HPDE6-E6E7 (cell line): ENCODE data around the gene GLB1L2.

Experiments used
- DNase-seq: peaks from one replicate; pipeline ENCODE4 v3.0.0; 2011; ENCODE audit warnings: missing footprints; ENCODE audit errors: extremely low spot score

Gene GLB1L2

DNA sequence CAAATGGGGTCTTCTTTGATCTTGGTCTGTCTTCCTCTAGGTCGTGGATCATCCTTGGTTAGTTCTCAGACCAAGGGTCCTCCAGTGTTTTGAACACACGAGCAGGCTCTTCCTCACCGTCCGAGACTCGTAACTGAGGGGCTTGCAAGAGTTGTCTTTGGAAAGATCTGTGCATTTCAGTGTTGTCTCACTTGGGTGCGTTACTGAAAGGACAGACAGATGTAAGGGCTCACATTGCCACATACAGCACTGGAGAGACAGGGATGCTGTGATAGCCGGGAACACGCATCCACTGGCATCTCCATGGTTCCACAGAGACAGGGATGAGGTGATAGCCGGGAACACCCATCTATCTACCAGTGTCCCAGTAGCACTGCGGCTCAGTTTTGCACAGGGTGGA, 15.7 kb downstream of the GLB1L2 start:
- no peak for DNase-seq

DNA sequence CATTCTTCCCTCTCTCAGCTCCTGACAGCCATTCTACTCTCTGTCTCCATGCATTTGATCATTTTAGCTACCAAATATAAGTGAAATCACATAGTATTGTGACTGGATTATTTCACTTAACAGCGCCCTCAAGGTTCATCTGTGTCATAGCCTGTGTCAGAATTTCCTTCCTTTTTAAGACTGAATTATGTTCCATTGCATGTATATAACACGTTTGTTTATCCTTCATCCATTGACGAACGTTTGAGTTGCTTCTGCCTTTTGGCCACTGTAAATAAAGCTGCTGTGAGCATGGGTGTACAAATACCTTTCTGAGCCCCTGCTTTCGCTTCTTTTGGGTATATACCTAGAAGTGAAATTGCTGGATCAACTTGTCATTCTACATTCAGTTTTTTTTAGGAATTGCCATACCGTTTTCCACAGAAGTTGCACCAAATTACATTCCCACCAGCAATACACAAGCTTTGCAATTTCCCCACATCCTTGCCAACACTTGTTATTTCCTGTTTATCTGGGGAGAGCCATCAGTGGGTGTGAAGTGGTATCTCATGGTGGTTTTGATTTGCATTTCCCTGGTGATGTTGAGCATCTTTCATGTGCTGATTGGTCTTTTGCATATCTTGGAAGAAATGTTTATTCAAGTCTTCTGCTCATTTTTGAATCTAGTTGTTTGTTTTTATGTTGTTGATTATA, 17.5 kb downstream of the GLB1L2 start:
- DNase-seq, result no peak

DNA sequence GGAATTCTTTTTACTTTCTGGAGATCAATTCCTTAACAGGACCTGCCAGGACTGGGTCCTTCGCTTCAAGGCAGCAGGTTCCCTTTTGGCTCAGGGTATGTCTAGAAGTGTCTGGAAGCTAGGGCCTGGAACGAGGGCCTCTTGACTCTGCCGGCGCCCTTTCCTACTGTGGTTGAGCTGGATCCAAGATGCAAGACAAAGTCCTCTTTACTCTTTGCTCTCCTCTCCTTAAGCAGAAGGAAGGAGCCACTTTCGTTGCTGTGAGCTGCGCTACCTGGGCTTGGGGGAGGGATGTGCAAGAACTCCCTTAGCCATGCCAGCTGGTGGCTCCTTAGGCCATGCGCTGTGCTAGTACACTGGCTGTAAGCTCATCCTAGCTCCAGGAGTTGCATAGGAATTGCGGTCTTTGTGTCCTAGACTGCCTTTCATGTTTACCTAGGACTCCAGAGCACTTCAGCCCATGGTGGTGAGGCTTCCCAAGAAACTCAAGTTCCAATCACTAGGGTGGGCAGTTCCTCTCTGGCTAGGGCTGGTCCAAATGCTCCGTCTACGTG, 18.1 kb downstream of the GLB1L2 start:
- DNase-seq, result no peak

DNA sequence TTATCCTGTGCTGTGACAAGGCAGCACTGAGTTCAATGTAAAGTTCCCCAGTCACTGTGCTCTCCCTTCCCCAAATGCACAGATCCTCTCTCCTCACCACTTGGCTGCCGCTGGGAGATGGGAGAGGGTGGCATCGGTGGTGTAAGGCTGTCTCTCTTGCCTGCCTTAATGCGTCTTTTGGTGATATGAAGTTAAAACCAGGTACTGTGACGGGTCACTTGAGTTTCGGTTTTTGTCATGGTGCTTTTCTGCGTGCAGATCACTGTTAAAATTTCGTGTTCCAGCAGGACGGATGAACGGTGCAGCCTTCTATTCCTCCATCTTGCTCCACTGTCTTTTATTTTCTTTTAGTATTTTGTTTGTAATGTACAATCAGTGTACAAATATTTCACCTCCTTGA, 18.6 kb downstream of the GLB1L2 start:
- DNase-seq, result no peak

DNA sequence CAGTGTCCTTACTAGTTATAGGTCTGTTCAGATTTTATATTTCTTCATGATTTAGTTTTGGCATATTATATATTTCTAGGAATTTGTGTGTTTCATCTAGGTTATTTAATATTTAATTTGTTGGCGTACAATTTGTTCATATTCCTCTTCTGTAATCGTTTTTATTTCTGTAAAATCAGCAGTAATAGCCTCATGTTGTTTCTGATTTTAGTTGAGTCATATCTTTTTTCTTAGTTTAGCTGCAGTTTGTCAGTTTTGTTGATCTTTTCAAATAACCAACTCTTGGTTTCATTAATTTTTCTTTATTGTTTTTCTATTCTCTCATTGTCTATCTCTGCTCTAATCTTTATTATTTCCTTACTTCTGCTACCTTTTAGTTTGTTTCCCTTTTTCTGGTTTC, 20.3 kb downstream of the GLB1L2 start:
- DNase-seq, result no peak

DNA sequence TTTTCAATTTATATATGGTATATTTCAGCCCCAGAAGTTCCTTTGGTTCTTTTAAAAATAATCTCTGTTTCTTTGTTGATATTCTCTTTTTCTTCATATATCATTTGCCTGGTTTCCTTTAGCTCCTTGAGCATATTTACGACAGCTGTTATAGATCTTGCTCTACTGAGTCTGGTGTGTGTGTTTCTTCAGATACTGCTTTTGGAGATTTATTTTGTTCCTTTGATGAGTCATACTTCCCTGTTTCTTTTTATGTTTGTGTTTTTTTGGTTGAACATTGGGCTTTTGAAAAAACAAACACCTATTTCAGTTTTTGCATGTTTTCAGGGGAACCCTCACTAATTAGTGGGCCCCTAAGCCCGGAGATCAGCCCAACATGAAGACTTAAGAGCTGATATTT, 23.3 kb downstream of the GLB1L2 start:
- no peak for DNase-seq

DNA sequence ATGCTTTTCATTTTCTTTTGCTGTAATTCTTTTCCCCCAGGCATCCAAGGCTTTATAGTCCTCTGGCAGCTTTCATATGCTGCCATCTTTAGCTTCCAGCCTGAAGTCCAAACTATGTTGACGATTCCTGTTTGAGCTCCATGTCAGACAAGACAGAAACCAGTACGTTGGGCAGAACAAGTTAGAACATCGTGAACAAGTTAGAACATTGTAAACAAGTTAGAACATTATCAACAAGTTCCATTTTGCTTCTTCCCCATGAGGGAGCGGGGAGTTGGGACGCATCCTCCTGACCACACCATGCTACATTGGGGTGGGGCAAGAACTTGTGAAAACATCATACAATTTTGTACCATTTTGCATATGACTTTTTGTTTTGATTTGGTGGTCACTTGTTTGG, 23.9 kb downstream of the GLB1L2 start:
- DNase-seq, result no peak

DNA sequence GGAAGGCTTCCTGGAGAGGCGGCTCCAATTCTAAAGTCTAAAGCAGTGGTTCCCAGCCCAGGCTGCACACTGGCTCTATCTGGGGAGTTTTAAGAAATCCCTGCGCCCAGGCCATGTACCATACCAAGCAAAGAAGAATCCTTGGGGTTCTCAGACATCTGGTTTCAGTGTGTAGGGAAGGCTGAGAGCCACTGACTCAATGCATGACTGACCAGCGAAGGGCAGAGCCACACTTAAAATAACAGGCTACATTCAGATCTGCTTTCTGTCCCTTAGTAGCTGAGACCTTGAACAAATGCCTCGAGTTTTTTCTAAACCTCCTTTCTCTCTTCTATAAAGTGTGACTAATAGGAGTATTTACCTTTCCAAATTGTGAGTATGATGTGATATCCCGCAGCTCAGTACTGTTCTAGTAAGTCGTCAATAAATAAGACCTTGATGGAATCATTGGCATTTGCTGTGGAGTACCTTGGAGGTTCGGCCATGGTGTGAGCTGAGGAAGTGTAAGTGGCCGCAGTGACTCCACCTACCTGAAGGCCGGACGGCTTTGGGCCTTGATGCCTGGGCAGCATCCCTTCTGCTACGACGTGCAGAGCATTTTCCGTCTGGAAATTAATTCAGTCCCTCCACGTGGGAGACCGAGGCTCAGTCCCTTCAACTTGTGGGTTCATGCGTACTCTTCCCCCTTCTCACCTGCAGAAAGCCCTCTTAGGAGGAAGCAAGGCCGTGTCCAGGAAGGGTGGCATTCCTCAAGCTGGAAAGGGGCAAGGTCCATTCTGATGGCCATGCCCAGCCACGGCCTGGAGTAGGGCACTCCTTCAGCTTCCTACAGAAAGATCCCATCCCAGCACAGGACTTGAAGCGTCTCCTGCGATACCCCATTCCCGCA, 25.1 kb downstream of the GLB1L2 start:
- no peak for DNase-seq

DNA sequence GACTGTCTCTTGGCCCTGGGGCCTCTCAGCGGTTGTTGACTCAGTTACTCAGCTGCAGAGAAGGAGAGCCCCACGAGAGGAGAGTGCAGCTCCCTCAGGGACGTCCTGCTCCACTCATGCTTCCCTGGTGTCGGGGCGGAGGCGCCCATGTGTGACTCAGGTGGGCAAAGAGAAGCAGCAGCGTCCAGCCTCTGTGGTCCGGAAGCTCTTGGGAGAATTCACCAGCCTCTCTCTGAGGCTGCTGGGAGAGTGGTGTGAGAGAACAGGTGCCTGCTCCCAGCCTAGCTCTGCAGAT, 25.7 kb downstream of the GLB1L2 start:
- no peak for DNase-seq

DNA sequence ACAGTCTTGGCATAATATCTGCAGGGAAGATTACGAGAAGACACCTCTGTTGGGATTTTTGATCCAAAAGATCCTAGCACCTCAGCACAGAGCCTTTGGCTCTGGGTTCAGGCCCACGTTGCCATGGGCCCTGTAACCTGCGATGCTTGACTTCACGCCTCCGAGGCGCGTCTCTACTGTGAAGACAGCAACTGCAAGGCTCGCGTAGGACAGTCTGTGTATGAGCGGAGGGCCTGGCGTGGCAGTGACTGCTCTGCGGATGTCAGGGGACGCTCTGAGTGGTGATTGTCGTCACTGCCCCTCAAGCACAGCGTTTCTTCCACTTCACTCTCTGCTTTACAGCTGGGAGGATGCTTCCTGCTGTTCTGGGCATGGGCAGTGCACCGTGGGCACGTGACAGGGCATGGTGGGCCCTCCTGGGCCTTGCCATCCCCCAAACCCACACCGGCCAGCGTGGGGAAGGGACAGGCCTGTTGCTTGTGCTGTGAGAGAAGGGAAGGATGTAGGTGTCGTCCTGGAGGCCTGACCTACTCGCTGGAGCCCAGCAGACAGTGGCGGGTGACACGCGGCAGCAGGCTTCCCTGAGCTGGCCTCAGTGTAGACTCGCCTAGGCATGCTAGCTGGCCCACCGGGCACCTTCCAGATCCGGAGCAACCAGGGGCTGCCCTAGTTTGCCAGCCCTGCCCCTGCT, 26.5 kb downstream of the GLB1L2 start:
- no peak for DNase-seq

DNA sequence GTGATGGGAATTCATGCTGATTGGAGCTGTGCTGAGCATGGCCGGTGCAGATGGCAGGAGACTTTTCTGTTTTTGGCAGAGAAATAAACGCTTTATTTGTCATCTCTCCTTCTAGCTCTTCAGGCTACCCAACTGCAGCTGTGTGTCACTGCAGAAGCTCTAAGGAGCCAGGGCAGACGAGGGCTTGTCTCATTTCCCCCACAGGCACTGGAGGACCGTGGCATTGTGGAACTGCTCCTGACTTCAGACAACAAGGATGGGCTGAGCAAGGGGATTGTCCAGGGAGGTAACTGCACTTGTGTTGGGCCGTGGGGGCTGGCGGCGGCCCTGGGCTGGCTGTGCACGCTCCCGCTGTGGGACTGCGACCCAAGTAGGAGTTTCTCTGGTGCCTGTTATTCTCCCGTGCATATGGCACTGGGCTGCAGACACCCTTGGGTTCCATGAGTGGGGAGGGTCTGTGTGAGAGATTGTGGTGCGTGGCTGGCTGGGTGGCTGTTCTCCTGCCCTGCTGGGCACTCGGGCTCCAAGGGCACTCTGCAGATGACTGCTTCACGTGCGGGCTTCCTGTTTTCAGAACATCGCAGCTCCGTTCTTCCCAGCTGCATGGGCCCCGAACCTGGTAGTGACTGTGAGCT, 27.2 kb downstream of the GLB1L2 start:
- no peak for DNase-seq

DNA sequence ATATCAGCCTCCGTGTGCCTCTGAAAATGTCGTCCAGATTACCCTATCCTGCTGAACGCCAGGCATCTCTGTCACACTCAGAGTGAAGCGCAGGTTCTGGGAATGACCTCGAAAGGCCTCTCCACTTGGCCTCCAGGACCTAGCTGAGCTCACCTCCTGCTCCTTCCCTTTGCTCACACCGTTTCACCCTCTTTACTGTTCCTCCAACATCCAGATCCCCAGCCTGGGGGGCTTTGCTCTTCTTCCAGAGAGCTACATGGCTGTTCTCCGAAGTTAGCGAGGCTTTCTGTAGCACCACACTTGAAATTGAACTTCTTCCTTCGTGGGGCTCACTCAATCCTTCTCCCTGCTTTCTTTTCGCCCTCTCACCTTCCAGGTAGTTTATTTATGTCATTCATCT, 27.9 kb downstream of the GLB1L2 start:
- DNase-seq, result no peak

DNA sequence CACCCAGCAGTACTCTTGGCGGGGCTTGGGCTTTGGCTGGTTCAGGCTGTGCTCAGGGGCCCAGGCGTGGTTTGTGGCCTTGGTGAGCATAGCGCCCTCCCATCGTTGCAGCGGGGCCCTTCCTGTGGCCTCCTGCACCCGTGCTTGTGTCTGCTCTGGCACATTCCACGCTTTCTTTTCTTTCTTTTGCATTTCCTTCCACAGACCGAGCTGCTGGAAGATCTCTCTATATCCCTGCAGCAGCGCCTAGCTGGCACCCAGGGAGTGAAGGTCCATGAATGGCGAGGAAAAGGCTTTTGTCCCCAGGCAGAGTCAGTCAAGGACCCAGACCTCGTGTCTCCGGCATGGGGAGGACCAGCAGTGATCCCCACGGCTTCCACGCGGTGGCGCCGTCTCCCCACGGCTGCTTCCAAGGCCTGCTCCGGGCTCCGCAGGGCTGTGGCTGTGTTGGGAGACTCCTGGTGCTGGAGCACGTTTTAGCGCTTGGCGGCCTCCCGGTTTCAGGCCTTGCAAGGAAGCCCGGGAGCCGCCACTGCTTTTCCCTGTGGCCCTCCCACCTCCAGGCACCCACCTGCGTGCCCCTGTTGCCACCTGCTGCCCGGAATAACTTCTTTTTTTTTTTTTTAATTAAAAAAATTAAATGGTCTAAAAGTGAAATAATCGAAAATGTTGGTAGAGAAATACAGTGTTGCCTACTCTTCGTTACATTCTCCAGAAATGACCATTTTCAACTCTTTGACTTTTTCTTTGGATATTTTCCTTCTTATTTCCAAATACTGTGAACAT, 28.5 kb downstream of the GLB1L2 start:
- peak; percentile 77 for DNase-seq

DNA sequence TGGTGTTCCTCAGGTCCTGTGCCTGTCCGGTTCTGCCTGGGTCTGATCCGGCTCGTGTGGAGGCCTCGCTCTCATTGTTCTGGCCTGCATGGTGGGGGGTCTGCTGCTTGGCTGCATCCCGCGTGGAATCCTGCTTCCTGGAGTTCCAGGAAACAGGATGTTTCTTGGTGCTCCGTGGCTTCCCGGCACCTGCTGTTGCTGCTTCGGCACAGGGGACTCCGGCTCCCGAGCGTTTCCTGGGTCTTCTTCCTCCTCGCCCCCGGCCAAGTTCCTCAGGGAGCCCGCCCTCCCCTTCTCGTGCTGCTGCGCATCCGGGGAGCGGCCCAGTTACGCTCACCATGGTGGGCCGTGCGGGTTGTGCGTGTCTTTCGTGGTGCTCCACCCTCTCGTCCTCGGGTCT, 29.9 kb downstream of the GLB1L2 start:
- DNase-seq, result no peak

DNA sequence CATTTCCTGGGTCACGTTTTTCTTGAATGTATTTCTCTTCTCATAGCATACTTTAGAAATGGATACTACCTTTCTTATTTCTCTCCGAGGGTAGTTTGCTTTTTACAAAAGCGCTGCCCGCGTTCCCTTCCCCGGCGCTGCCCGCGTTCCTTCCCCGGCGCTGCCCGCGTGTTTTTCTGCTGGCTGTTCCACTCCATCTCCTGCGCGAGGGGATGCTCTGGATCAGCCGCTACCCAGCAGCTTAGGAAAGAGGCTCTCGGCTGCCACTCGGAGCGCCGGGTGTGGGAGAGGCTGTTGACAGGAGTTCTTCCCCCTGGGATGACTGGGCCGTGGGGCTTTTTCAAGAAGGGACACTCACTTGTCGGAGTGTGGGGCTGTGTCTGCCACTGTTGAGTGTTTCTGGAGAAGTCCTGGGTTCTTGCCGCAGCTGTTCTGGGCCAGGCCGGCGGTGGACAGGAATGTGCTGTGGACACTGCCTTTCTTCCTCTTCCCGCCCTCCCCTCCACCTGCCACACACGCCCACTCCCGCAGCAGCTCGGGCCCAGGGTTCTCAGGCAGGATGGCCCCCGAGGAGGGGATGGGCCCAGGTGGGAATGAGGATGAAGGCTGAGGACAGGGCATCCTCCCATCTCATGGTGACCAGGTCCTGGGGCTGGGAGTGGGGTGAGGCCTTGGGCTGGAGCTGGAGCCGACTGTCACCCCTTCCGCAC, 30.6 kb downstream of the GLB1L2 start:
- no peak for DNase-seq

DNA sequence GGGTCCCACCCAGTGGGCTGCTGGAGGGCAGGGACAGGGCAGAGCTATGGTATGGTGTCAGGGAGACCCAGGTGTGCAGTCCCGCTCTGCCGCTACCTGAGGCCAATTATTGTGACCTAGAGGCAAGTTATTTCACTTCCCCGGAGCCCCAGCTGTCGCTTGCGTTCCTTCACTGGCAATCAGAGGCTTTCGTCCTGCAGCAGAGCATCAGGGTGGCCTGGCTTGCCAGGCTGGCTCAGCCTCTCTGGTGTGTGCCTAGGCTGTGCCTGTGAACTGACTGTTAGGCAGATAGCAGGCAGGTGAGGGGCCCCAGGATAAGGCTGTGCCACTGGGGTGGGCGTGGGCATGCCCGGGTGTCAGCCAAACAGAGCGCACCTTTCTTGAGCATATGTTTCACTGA, 31.4 kb downstream of the GLB1L2 start:
- DNase-seq, result no peak

DNA sequence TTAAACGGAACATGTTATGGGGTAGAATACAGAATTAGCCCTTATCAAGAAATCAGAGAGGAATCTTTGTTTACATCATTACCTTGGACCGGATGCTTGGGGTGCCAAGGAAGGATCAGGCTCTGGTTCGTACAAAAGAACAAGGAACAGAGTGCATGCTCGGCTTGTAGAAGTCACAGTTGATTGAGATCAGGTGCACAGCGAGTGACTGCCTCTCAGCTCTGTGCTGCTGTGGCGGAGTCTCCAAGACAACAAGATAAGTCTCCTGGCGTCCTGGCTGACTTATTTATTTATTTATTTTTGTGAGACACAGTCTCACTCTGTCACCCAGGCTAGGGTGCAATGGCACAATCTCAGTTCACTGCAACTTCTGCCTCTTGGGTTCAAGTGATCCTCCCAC, 31.8 kb downstream of the GLB1L2 start:
- no peak for DNase-seq

DNA sequence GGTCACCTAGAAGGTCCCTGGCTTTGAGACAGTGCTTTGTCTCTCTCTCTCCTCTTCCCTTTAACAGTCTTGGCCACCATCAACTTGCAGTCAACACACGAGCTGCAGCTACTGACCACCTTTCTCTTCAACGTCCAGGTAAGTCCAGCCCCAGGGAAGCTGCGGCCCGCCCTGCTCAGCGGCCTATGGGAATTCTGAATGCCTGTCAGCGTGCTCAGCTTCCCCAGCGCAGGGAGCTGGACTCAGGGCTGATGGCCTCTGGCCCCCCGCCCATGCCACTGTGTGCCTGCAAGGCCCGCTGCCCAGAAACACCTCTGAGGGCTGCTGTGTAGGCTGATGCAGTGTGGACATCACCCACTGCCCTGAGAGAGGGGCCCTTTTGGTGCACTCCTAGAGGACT, 32.5 kb downstream of the GLB1L2 start:
- no peak for DNase-seq

DNA sequence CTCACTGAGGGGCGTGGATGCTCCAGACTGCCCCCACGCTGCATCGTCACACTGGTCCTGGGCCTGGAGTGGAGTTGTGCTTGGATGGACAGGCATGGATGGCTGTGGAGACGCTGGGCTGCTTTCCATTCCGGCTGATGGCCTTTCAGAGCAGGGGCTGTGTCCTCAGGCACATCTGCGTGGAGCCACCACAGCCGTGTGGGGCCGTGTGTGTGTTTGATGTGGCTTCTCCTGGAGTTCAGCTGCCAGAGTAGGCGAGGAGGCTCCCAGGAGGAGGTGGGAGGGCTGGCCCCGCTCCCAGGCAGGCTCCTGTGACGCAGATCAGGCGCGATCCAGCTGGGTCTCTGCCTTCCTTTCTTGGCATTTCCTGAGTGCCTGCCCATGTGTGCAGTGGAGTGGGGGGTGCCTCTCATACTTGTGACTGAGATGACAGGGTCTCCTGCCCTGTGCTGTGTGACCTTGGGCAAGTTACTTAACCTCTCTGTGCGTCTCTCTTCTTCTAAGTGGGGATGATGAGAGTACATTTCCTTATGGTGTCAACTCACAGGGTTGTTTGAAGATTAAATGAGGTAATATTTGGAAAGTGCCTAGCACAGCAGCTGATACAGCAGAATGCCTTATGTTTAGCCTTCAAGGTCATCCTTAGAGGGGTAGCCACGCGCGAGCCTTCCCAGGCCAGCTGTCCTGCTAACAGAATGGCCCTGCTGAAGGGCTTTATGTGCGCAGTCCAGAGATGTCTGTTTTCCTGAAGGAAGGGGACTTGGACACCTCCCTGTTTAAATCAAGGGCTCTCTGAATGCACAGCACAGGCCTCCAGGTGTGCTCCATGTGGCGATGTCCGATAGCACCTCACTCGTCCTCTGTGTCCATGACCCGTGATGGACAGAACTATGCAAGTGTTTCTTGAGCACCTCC, 33.5 kb downstream of the GLB1L2 start:
- DNase-seq, result no peak

DNA sequence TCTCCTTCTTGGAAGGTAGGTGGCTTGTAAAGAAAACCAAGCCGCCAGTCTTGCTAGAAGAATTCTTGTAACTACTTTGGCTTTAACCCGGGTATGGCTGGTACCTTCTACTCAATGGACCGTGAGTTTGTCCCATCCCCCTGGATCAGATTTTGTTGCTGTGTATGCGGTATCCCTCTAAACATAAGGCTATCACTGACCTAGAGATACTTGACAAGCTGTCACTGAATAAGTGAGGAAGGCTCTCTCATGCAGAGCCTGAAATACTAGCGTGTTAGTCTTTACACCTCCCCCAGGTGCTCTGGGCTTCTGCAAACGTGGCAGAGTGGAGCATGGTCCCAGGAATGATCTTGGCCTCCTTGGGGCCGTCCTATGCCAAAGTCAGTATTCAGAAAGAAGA, 34.5 kb downstream of the GLB1L2 start:
- DNase-seq, result no peak
